ENCODE measurements around the gene EPB42.
"Not testable (repeated sequence)": the region's sequence is repeated elsewhere in the genome, so short reads cannot be mapped to it uniquely, and the experiment has no call there.

- not testable (repeated sequence) for TF ChIP-seq EZH2phosphoT487 (IDR thresholded peaks at IDR 0.05; ENCODE audit: insufficient read depth, low read depth); EZH2 (IDR thresholded peaks at IDR 0.05; ENCODE audit: insufficient read depth, poor library complexity, severe bottlenecking)
Measured at GRCh38 chr15:43177147-43177546, 43.7 kb downstream of the EPB42 start.
